ENCODE measurements around the gene VSTM4.
A peak's percentile ranks its signal among the peaks of the same experiment; 100 is the strongest.

The VSTM4 gene

GRCh38 chr10:49052069-49052468 lies 63.3 kb downstream of the VSTM4 start:
- H3K9me3 ChIP-seq (replicated peaks in 1 of 11) = no peaks in the 10 kb centered on the region
- no peak for TF ChIP-seq Cebpa-rat (IDR thresholded peaks at IDR 0.05)
- H3K9ac ChIP-seq = no peak overlapping the region
- no peaks in the 10 kb centered on the region for H4K20me1 ChIP-seq
- H3K27ac ChIP-seq = no peak overlapping the region
- no peak overlapping the region for H3K4me3 ChIP-seq
- no peak overlapping the region for H3K4me2 ChIP-seq
- H3K27me3 ChIP-seq = no peaks in the 10 kb centered on the region
- H3K36me3 ChIP-seq = no peaks in the 10 kb centered on the region
- no peaks in the 10 kb centered on the region for H3K4me1 ChIP-seq

GRCh38 chr10:49050906-49051305 lies 64.4 kb downstream of the VSTM4 start:
- Histone ChIP-seq H4K20me1 (no peaks in the 10 kb centered on the region), H3K27me3 (no peaks in the 10 kb centered on the region), H3K4me3 (no peak overlapping the region), H3K9ac (no peak overlapping the region), H3K4me2 (no peak overlapping the region), H3K36me3 (no peaks in the 10 kb centered on the region), H3K27ac (no peak overlapping the region), H3K4me1 (no peaks in the 10 kb centered on the region), H3K9me3 (replicated peaks in 1 of 11) (peaks cover 0 to 5% (median 0%) of the 10 kb centered on the region in 11 experiments; a peak in 5 of 22 replicates)
- TF ChIP-seq Cebpa-rat (IDR thresholded peaks at IDR 0.05) = no peak

GRCh38 chr10:49050366-49050765 lies 65.0 kb downstream of the VSTM4 start:
- Histone ChIP-seq H3K4me1 (no peaks in the 10 kb centered on the region), H4K20me1 (no peaks in the 10 kb centered on the region), H3K27ac (no peak overlapping the region), H3K4me3 (no peak overlapping the region), H3K9me3 (replicated peaks in 1 of 11) (peaks cover 0 to 10% (median 0%) of the 10 kb centered on the region in 11 experiments; a peak in 5 of 22 replicates), H3K36me3 (no peaks in the 10 kb centered on the region), H3K9ac (no peak overlapping the region), H3K4me2 (no peak overlapping the region), H3K27me3 (no peaks in the 10 kb centered on the region)
- no peak for TF ChIP-seq Cebpa-rat (IDR thresholded peaks at IDR 0.05)

GRCh38 chr10:49049660-49050059 lies 65.7 kb downstream of the VSTM4 start:
- Histone ChIP-seq H3K9me3 (replicated peaks in 1 of 11) (peaks cover 0 to 11% (median 0%) of the 10 kb centered on the region in 11 experiments; a peak in 5 of 22 replicates), H3K4me3 (no peak overlapping the region), H3K36me3 (no peaks in the 10 kb centered on the region), H4K20me1 (no peaks in the 10 kb centered on the region), H3K27ac (no peak overlapping the region), H3K9ac (no peak overlapping the region), H3K4me1 (no peaks in the 10 kb centered on the region), H3K27me3 (no peaks in the 10 kb centered on the region), H3K4me2 (no peak overlapping the region)
- TF ChIP-seq Cebpa-rat (IDR thresholded peaks at IDR 0.05) = peak in 2 of 11 experiments; percentile 19 to 59; a peak in 3 of 22 replicates

- H3K9me3 ChIP-seq (replicated peaks in 1 of 11) = peaks cover 0 to 11% (median 0%) of the 10 kb centered on the region in 11 experiments; a peak in 5 of 22 replicates
- no peak overlapping the region for H3K4me3 ChIP-seq
- no peak overlapping the region for H3K4me2 ChIP-seq
- H3K9ac ChIP-seq = no peak overlapping the region
- H3K4me1 ChIP-seq = no peaks in the 10 kb centered on the region
- no peaks in the 10 kb centered on the region for H4K20me1 ChIP-seq
- no peaks in the 10 kb centered on the region for H3K36me3 ChIP-seq
- H3K27me3 ChIP-seq = no peaks in the 10 kb centered on the region
- TF ChIP-seq Cebpa-rat (IDR thresholded peaks at IDR 0.05) = no peak
- H3K27ac ChIP-seq = no peak overlapping the region
These were observed 68.1 kb downstream of the VSTM4 start for GRCh38 chr10:49047128-49047639.

GRCh38 chr10:49044293-49045193 lies 70.8 kb downstream of the VSTM4 start:
- Histone ChIP-seq H3K4me2 (no peak overlapping the region), H3K9me3 (replicated peaks in 1 of 11) (peaks cover 0 to 11% (median 0%) of the 10 kb centered on the region in 11 experiments; a peak in 5 of 22 replicates), H4K20me1 (no peaks in the 10 kb centered on the region), H3K9ac (no peak overlapping the region), H3K4me1 (no peaks in the 10 kb centered on the region), H3K27me3 (no peaks in the 10 kb centered on the region), H3K4me3 (no peak overlapping the region), H3K36me3 (no peaks in the 10 kb centered on the region), H3K27ac (no peak overlapping the region)
- TF ChIP-seq Cebpa-rat (IDR thresholded peaks at IDR 0.05) = no peak

- H3K4me3 ChIP-seq = no peak overlapping the region
- peaks cover 0 to 6% (median under 1%) of the 10 kb centered on the region in 11 experiments; a peak in 5 of 22 replicates for H3K9me3 ChIP-seq (replicated peaks in 1 of 11)
- H3K27ac ChIP-seq = no peak overlapping the region
- H3K36me3 ChIP-seq = no peaks in the 10 kb centered on the region
- H4K20me1 ChIP-seq = no peaks in the 10 kb centered on the region
- H3K4me1 ChIP-seq = no peaks in the 10 kb centered on the region
- TF ChIP-seq Cebpa-rat (IDR thresholded peaks at IDR 0.05) = no peak
- H3K9ac ChIP-seq = no peak overlapping the region
- no peak overlapping the region for H3K4me2 ChIP-seq
- no peaks in the 10 kb centered on the region for H3K27me3 ChIP-seq
These were observed 74.7 kb downstream of the VSTM4 start for GRCh38 chr10:49040601-49041000.

GRCh38 chr10:49039409-49039808 lies 75.9 kb downstream of the VSTM4 start:
- Histone ChIP-seq H3K4me2 (no peak overlapping the region), H4K20me1 (no peaks in the 10 kb centered on the region), H3K27ac (no peak overlapping the region), H3K36me3 (no peaks in the 10 kb centered on the region), H3K9ac (no peak overlapping the region), H3K9me3 (replicated peaks in 1 of 11) (peaks cover 0 to 6% (median 0%) of the 10 kb centered on the region in 11 experiments; a peak in 1 of 22 replicates), H3K4me3 (no peak overlapping the region), H3K27me3 (no peaks in the 10 kb centered on the region), H3K4me1 (no peaks in the 10 kb centered on the region)
- TF ChIP-seq Cebpa-rat (IDR thresholded peaks at IDR 0.05) = no peak

- no peaks in the 10 kb centered on the region for H3K27me3 ChIP-seq
- H3K9me3 ChIP-seq (replicated peaks in 1 of 11) = peaks cover 0 to 6% (median 0%) of the 10 kb centered on the region in 11 experiments; a peak in 1 of 22 replicates
- no peaks in the 10 kb centered on the region for H3K4me1 ChIP-seq
- no peak overlapping the region for H3K27ac ChIP-seq
- H4K20me1 ChIP-seq = no peaks in the 10 kb centered on the region
- H3K9ac ChIP-seq = no peak overlapping the region
- no peak overlapping the region for H3K4me3 ChIP-seq
- H3K4me2 ChIP-seq = no peak overlapping the region
- H3K36me3 ChIP-seq = no peaks in the 10 kb centered on the region
- no peak for TF ChIP-seq Cebpa-rat (IDR thresholded peaks at IDR 0.05)
These were observed 76.6 kb downstream of the VSTM4 start for GRCh38 chr10:49038711-49039110.

All from BLaER1 treated with 17β-estradiol and CSF1 and Interleukin-3, amounts not matched to agents 10 nM and 100 nM (cell line).